ENCODE data around the gene IMP4. TPM values are rescaled to one million over a fixed set of nuclear protein-coding genes. Genes with fewer than 3 reads are reported as not detected.

Gene IMP4
- total RNA-seq, 1 experiment from 2014 or later, result 233 TPM

GRCh38 chr2:130380096-130380934 lies 37.6 kb downstream of the IMP4 start:
- no peaks in the 10 kb centered on the region for H3K9me3 ChIP-seq (ENCODE audit: low read length)
- no peaks in the 10 kb centered on the region for H3K9me2 ChIP-seq (replicated peaks; ENCODE audit: insufficient read depth, low read length)
- no peaks in the 10 kb centered on the region for H4K20me1 ChIP-seq (ENCODE audit: insufficient read depth, low read depth, low read length)
- H3K27ac ChIP-seq (ENCODE audit: low read length), result peak overlapping the region; percentile 93
- no peak overlapping the region for H3K4me3 ChIP-seq (ENCODE audit: low read length)
- H3K9ac ChIP-seq (ENCODE audit: low read length), result peak overlapping the region; percentile 8
- peaks cover 21% of the 10 kb centered on the region for H3K36me3 ChIP-seq (ENCODE audit: insufficient read depth, low read length)
- no peaks in the 10 kb centered on the region for H3K27me3 ChIP-seq (ENCODE audit: low read length)
- H2AFZ ChIP-seq (ENCODE audit: low read length), result no peak overlapping the region
- H3K4me2 ChIP-seq (ENCODE audit: low read depth, low read length, poor library complexity, severe bottlenecking), result peak overlapping the region; percentile 0
- H3K4me1 ChIP-seq (ENCODE audit: low read length), result peaks cover 78% of the 10 kb centered on the region
- H3K79me2 ChIP-seq (ENCODE audit: low read length), result peaks cover 36% of the 10 kb centered on the region
- peak; percentile 38 for DNase-seq

DNA sequence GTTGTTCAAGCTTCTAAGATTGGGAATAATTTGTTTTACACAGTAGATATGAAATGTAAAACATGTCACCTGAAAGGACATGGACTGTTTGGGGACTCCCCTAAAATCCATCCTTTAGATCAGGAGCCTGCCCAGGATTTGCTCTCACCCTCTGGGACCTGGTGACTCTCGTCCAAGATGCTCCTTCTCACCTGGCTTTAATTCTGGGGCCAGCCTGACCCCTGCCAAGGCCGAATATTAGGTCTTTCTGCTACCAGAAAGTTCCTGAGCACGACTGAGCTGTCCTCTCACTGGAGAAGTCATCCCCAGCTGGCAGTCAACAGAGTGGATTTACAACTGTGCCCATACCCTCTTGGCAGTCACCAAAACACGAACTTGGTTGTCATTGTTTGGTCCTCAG lies 38.4 kb downstream of the IMP4 start:
- Histone ChIP-seq H3K4me3 (ENCODE audit: low read length) (no peak overlapping the region), H3K36me3 (ENCODE audit: insufficient read depth, low read length) (peaks cover 16% of the 10 kb centered on the region), H3K4me1 (ENCODE audit: low read length) (peaks cover 78% of the 10 kb centered on the region), H3K9me3 (ENCODE audit: low read length) (no peaks in the 10 kb centered on the region), H4K20me1 (ENCODE audit: insufficient read depth, low read depth, low read length) (no peaks in the 10 kb centered on the region), H3K9ac (ENCODE audit: low read length) (0 out of 2 replicates have a peak overlapping the region, but pooled peaks have one; percentile 8), H3K4me2 (ENCODE audit: low read depth, low read length, poor library complexity, severe bottlenecking) (peak overlapping the region; percentile 0), H3K27ac (ENCODE audit: low read length) (peak overlapping the region; percentile 93), H2AFZ (ENCODE audit: low read length) (no peak overlapping the region), H3K79me2 (ENCODE audit: low read length) (peaks cover 36% of the 10 kb centered on the region), H3K9me2 (replicated peaks; ENCODE audit: insufficient read depth, low read length) (no peaks in the 10 kb centered on the region), H3K27me3 (ENCODE audit: low read length) (no peaks in the 10 kb centered on the region)
- no peak for DNase-seq

GRCh38 chr2:130381619-130382018 lies 38.9 kb downstream of the IMP4 start:
- Histone ChIP-seq H3K4me1 (ENCODE audit: low read length) (peaks cover 78% of the 10 kb centered on the region), H3K9ac (ENCODE audit: low read length) (0 out of 2 replicates have a peak overlapping the region, but pooled peaks have one; percentile 8), H3K36me3 (ENCODE audit: insufficient read depth, low read length) (peaks cover 16% of the 10 kb centered on the region), H3K79me2 (ENCODE audit: low read length) (peaks cover 36% of the 10 kb centered on the region), H3K27ac (ENCODE audit: low read length) (peak overlapping the region; percentile 93), H3K9me3 (ENCODE audit: low read length) (no peaks in the 10 kb centered on the region), H4K20me1 (ENCODE audit: insufficient read depth, low read depth, low read length) (no peaks in the 10 kb centered on the region), H3K9me2 (replicated peaks; ENCODE audit: insufficient read depth, low read length) (no peaks in the 10 kb centered on the region), H3K27me3 (ENCODE audit: low read length) (no peaks in the 10 kb centered on the region), H2AFZ (ENCODE audit: low read length) (no peak overlapping the region), H3K4me2 (ENCODE audit: low read depth, low read length, poor library complexity, severe bottlenecking) (peak overlapping the region; percentile 0), H3K4me3 (ENCODE audit: low read length) (no peak overlapping the region)
- DNase-seq, result peak; percentile 49

- H3K27ac ChIP-seq (ENCODE audit: low read length), result peak overlapping the region; percentile 93
- H3K4me2 ChIP-seq (ENCODE audit: low read depth, low read length, poor library complexity, severe bottlenecking), result no peak overlapping the region
- H2AFZ ChIP-seq (ENCODE audit: low read length), result no peak overlapping the region
- H3K36me3 ChIP-seq (ENCODE audit: insufficient read depth, low read length), result peaks cover 16% of the 10 kb centered on the region
- H3K9ac ChIP-seq (ENCODE audit: low read length), result no peak overlapping the region
- H4K20me1 ChIP-seq (ENCODE audit: insufficient read depth, low read depth, low read length), result no peaks in the 10 kb centered on the region
- H3K4me3 ChIP-seq (ENCODE audit: low read length), result no peak overlapping the region
- H3K9me3 ChIP-seq (ENCODE audit: low read length), result no peaks in the 10 kb centered on the region
- H3K4me1 ChIP-seq (ENCODE audit: low read length), result peaks cover 78% of the 10 kb centered on the region
- no peaks in the 10 kb centered on the region for H3K27me3 ChIP-seq (ENCODE audit: low read length)
- peak; percentile 35 for DNase-seq
- peaks cover 36% of the 10 kb centered on the region for H3K79me2 ChIP-seq (ENCODE audit: low read length)
- no peaks in the 10 kb centered on the region for H3K9me2 ChIP-seq (replicated peaks; ENCODE audit: insufficient read depth, low read length)
Observed at GRCh38 chr2:130382313-130382917, 39.7 kb downstream of the IMP4 start.

GRCh38 chr2:130385709-130386108 lies 43.0 kb downstream of the IMP4 start:
- H3K27me3 ChIP-seq (ENCODE audit: low read length), result no peaks in the 10 kb centered on the region
- peak overlapping the region; percentile 98 for H3K27ac ChIP-seq (ENCODE audit: low read length)
- peaks cover 4% of the 10 kb centered on the region for H3K79me2 ChIP-seq (ENCODE audit: low read length)
- DNase-seq, result no peak
- no peaks in the 10 kb centered on the region for H3K9me3 ChIP-seq (ENCODE audit: low read length)
- no peaks in the 10 kb centered on the region for H4K20me1 ChIP-seq (ENCODE audit: insufficient read depth, low read depth, low read length)
- H3K9me2 ChIP-seq (replicated peaks; ENCODE audit: insufficient read depth, low read length), result no peaks in the 10 kb centered on the region
- peaks cover 11% of the 10 kb centered on the region for H3K36me3 ChIP-seq (ENCODE audit: insufficient read depth, low read length)
- peaks cover 78% of the 10 kb centered on the region for H3K4me1 ChIP-seq (ENCODE audit: low read length)
- no peak overlapping the region for H3K4me3 ChIP-seq (ENCODE audit: low read length)
- peak overlapping the region; percentile 88 for H3K4me2 ChIP-seq (ENCODE audit: low read depth, low read length, poor library complexity, severe bottlenecking)
- H2AFZ ChIP-seq (ENCODE audit: low read length), result 0 out of 2 replicates have a peak overlapping the region, but pooled peaks have one; percentile 3
- H3K9ac ChIP-seq (ENCODE audit: low read length), result peak overlapping the region; percentile 60

DNA sequence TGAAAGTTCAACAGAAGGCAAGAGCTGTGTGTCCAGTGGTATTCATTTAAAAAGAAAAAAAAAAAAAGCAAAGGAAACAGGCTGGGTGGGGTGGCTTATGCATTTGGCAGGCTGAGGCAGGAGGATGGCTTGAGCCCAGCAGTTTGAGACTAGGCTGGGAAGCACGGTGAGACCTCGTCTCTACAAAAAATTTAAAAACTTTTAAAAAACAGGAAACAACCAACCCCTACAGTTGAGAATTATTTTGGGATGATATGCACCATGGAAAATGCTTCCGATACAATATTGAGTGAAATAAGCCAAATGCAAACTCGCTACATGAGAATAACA lies 44.3 kb downstream of the IMP4 start:
- peak overlapping the region; percentile 98 for H3K27ac ChIP-seq (ENCODE audit: low read length)
- peak overlapping the region; percentile 88 for H3K4me2 ChIP-seq (ENCODE audit: low read depth, low read length, poor library complexity, severe bottlenecking)
- peak overlapping the region; percentile 92 for H3K9ac ChIP-seq (ENCODE audit: low read length)
- H2AFZ ChIP-seq (ENCODE audit: low read length), result no peak overlapping the region
- peak; percentile 90 for DNase-seq
- no peaks in the 10 kb centered on the region for H3K9me3 ChIP-seq (ENCODE audit: low read length)
- H3K9me2 ChIP-seq (replicated peaks; ENCODE audit: insufficient read depth, low read length), result no peaks in the 10 kb centered on the region
- no peak overlapping the region for H3K4me3 ChIP-seq (ENCODE audit: low read length)
- H4K20me1 ChIP-seq (ENCODE audit: insufficient read depth, low read depth, low read length), result no peaks in the 10 kb centered on the region
- peaks cover 6% of the 10 kb centered on the region for H3K36me3 ChIP-seq (ENCODE audit: insufficient read depth, low read length)
- H3K27me3 ChIP-seq (ENCODE audit: low read length), result no peaks in the 10 kb centered on the region
- no peaks in the 10 kb centered on the region for H3K79me2 ChIP-seq (ENCODE audit: low read length)
- H3K4me1 ChIP-seq (ENCODE audit: low read length), result peaks cover 76% of the 10 kb centered on the region

- peaks cover 74% of the 10 kb centered on the region for H3K4me1 ChIP-seq (ENCODE audit: low read length)
- H3K9ac ChIP-seq (ENCODE audit: low read length), result peak overlapping the region; percentile 92
- H3K36me3 ChIP-seq (ENCODE audit: insufficient read depth, low read length), result no peaks in the 10 kb centered on the region
- H3K9me2 ChIP-seq (replicated peaks; ENCODE audit: insufficient read depth, low read length), result no peaks in the 10 kb centered on the region
- H3K27me3 ChIP-seq (ENCODE audit: low read length), result no peaks in the 10 kb centered on the region
- H3K79me2 ChIP-seq (ENCODE audit: low read length), result no peaks in the 10 kb centered on the region
- no peak overlapping the region for H2AFZ ChIP-seq (ENCODE audit: low read length)
- H3K4me3 ChIP-seq (ENCODE audit: low read length), result peak overlapping the region; percentile 50
- H3K27ac ChIP-seq (ENCODE audit: low read length), result peak overlapping the region; percentile 98
- peak; percentile 82 for DNase-seq
- H3K9me3 ChIP-seq (ENCODE audit: low read length), result no peaks in the 10 kb centered on the region
- H3K4me2 ChIP-seq (ENCODE audit: low read depth, low read length, poor library complexity, severe bottlenecking), result peak overlapping the region; percentile 88
- no peaks in the 10 kb centered on the region for H4K20me1 ChIP-seq (ENCODE audit: insufficient read depth, low read depth, low read length)
Observed at GRCh38 chr2:130387804-130388203, 45.1 kb downstream of the IMP4 start.

DNA sequence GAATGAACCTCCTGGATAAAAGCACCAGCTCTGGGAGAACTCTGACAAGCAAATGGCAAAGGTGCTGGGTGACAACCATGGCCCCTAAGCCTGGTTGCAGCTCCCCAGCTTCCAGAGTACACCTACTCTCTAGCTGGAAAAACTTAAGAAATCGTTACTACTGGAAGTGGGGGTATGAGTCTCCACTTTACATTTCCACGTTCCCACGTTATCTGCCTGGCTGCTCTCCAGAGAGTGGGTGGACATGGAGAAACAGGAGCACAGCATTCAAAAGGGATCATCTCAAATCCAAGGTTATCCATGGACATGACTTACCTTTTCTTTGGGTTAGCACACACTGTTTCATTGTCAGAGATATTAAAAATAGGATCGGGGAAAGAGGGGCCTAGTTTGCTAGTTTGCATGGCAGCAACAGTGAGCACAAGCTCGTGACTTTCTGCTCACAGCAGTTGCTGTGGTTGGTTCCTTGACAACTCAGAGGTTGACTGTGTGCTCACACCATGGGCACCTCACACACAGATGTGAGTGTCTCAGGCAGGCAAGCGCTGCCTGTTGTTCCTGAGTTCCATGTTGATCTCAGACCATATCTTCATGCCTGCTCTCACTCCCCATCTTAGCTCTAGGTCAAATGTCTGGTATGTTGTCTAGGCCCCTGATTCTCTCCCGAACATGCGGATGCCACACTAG lies 45.7 kb downstream of the IMP4 start:
- no peaks in the 10 kb centered on the region for H3K27me3 ChIP-seq (ENCODE audit: low read length)
- H4K20me1 ChIP-seq (ENCODE audit: insufficient read depth, low read depth, low read length), result no peaks in the 10 kb centered on the region
- H2AFZ ChIP-seq (ENCODE audit: low read length), result no peak overlapping the region
- peak; percentile 94 for DNase-seq
- H3K36me3 ChIP-seq (ENCODE audit: insufficient read depth, low read length), result no peaks in the 10 kb centered on the region
- no peaks in the 10 kb centered on the region for H3K9me2 ChIP-seq (replicated peaks; ENCODE audit: insufficient read depth, low read length)
- H3K79me2 ChIP-seq (ENCODE audit: low read length), result no peaks in the 10 kb centered on the region
- peak overlapping the region; percentile 50 for H3K4me3 ChIP-seq (ENCODE audit: low read length)
- peaks cover 74% of the 10 kb centered on the region for H3K4me1 ChIP-seq (ENCODE audit: low read length)
- H3K4me2 ChIP-seq (ENCODE audit: low read depth, low read length, poor library complexity, severe bottlenecking), result peak overlapping the region; percentile 88
- H3K9me3 ChIP-seq (ENCODE audit: low read length), result no peaks in the 10 kb centered on the region
- peak overlapping the region; percentile 98 for H3K27ac ChIP-seq (ENCODE audit: low read length)
- H3K9ac ChIP-seq (ENCODE audit: low read length), result peak overlapping the region; percentile 92

All from Karpas-422 (cell line).